Esophagus squamous epithelium (tissue), 4 donors: ENCODE data around the gene CTIF.

Experiments
- POLR2A ChIP-seq, 4 donors: fragments of 450-650 bp; IDR thresholded peaks; one replicate each; pipeline ENCODE4 v1.6.1; 2017; ENCODE audit warnings: antibody characterized with exemption in 4 of 4, mild to moderate bottlenecking in 4 of 4, moderate library complexity in 3 of 4
- TF ChIP-seq, protein P1 (sequence below), 6 experiments: fragments of 450-650 bp in 4 of 6; fragments of 200-600 bp in 2 of 6; sonication (generic) in 2 of 6; IDR thresholded peaks; one replicate each; pipeline ENCODE4 v1.5.1; 2016 to 2019; ENCODE audit warnings: antibody characterized with exemption in 6 of 6, mild to moderate bottlenecking in 4 of 6, moderate library complexity in 4 of 6

DNA sequence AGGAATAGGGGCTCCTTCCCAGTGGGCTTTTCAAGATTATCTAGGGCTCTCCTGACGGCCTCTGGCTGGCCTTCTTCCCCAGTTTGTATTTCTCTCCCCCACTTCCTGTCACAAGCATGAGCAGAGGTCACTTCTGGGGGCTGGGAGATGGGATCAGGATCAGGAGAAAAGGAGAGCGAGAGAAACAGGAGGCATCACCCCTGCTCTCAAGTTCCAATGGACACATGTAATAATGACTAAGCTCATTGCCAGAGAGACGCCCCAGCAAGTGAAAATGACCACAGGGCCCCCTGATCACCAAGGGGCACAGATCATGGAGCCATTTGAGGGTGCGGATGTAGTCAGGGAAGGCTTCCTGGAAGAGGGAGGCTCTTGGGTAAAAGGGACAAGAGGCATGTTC lies 319.8 kb downstream of the CTIF start:
- TF ChIP-seq, protein P1, sequence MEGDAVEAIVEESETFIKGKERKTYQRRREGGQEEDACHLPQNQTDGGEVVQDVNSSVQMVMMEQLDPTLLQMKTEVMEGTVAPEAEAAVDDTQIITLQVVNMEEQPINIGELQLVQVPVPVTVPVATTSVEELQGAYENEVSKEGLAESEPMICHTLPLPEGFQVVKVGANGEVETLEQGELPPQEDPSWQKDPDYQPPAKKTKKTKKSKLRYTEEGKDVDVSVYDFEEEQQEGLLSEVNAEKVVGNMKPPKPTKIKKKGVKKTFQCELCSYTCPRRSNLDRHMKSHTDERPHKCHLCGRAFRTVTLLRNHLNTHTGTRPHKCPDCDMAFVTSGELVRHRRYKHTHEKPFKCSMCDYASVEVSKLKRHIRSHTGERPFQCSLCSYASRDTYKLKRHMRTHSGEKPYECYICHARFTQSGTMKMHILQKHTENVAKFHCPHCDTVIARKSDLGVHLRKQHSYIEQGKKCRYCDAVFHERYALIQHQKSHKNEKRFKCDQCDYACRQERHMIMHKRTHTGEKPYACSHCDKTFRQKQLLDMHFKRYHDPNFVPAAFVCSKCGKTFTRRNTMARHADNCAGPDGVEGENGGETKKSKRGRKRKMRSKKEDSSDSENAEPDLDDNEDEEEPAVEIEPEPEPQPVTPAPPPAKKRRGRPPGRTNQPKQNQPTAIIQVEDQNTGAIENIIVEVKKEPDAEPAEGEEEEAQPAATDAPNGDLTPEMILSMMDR (IDR thresholded peaks at IDR 0.05): no peak
- no peak for TF ChIP-seq POLR2A (IDR thresholded peaks at IDR 0.05)
